HPDE6-E6E7 (cell line): ENCODE results near the gene C19orf38.
"Not testable (repeated sequence)": the region's sequence is repeated elsewhere in the genome, so short reads cannot be mapped to it uniquely, and the experiment has no call there.

Experiments used
- DNase-seq: peaks from one replicate; pipeline ENCODE4 v3.0.0; 2011; ENCODE audit warnings: missing footprints; ENCODE audit errors: extremely low spot score

Gene C19orf38

DNA sequence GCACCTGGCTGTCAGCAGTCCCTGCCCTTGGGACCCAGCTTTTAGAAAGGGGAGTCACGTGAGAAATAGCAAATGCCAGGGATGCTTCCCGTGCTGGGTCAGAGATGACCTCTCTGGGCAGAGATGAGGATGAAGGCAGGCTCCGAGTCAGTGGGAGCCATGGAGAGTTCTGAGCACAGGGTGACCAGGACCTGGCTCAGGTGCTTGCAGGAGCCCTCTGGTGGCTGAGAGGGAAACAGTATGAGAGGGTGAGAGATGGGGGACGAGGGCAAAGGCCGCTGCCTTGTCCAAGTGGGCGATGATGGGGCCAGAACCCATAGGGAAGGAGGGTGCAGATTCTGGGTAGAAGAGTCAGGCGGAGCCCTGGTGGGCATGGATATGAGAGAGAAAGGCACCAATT is 28.0 kb upstream of the C19orf38 start:
- DNase-seq: no peak

- no peak for DNase-seq
Observed at GRCh38 chr19:10823690-10824089, 24.5 kb upstream of the C19orf38 start.

DNA sequence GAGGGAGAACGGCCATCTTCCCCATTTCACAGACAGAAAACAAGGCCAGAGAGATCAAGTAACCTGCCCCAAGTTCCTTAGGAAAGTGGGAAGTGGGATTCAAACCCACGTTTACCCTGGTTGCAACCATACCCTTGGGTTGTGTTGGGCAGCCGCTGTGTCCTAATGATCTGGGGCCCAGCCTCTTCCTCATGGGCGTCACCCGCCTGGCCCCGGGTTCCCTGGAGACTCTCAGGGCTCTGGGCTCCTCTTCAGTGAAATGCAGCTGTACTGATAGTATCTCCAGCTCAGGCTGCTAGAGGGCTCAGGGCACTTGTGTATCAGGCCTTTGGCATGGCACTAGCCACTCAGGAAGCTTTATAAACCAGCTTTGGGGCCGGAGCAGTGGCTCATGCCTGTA is 22.0 kb upstream of the C19orf38 start:
- no peak for DNase-seq

- DNase-seq: no peak
Observed at GRCh38 chr19:10826846-10827245, 21.4 kb upstream of the C19orf38 start.

- DNase-seq: no peak
Observed at GRCh38 chr19:10828981-10829821, 19.0 kb upstream of the C19orf38 start.

GRCh38 chr19:10829967-10830366 is 18.2 kb upstream of the C19orf38 start:
- DNase-seq: no peak

DNA sequence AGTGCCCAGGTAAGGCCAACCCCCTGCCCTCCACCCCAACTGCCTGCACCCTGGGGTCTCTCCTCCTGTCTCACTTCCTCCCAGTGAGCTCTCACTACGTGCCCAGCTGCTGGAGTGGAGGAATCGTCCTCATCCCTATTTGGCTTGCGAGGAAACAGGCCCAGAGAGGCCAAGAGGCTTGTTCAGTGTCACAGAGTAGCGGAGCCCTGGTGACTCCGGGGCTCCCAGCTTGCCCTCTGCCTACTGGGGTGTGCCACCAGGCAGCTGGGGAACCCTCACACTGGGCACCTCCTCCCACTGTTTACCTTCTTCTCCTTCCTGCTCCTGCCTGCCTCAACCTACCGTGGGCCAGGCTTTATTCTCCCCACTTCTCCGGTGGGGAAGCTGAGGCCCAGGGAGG is 17.8 kb upstream of the C19orf38 start:
- DNase-seq: no peak

GRCh38 chr19:10830931-10831779 is 17.1 kb upstream of the C19orf38 start:
- DNase-seq: no peak

DNA sequence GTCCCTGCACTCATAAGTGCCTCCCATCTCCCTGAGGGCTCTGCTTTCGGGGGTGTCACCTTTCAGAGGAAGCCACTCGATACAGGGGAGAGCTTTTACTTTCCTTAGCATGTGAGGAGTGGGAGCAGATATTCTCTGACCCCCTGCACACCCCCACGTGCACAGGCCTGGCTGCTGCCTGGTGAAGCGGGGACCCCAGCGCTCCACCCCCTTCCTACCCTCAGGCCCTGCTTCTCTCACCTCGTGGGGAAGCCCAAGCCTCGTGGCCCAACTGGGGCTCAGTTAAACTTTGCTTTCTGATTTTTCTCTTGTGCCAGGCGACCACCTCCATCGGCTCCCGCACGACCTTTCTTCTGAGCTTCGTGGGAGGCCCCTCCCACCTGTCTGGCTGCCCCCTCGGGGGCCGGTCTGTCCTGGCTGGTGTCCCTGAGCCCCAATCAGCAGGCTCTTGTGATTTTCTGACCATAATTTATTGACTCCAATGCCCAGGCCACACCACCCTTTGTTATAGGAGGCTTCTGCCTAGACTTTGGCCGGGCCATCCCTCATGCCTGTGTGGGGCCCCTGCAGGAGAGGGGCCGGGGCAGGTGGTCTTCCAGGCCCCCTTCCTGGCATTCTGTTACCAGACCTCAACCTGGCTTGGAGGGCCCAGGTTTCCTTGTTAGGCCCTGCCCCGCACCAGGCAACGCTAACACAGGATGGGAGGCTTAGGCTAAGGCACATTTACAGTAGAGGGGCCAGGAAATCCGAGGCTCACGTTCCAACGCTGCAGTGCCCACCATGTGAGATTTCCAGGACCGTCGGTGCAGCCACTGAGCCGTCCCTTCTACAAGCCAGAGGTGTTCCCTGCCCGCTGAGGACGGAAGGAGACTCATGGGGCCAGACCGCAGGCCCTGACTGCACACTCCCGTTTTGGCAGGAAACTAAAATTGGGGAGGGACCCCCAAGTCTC is 16.0 kb upstream of the C19orf38 start:
- no peak for DNase-seq

DNA sequence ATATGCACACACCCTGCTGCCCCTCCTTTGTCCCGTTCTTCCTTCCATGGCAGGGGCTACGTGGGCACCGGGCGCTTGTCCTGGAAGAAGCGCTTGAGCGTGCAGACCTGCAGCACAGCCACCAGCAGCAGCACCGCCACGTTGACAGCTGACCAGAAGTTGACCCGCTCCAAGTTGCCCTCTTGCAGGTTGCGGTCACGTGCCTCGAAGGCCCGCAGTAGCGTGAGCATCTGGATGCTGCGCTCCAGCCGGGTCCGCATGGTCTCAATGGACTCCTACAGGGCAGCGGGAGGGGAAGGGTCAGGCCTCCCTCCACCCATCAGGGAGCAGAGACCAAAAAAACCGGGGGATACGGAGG is 15.3 kb upstream of the C19orf38 start:
- no peak for DNase-seq

DNA sequence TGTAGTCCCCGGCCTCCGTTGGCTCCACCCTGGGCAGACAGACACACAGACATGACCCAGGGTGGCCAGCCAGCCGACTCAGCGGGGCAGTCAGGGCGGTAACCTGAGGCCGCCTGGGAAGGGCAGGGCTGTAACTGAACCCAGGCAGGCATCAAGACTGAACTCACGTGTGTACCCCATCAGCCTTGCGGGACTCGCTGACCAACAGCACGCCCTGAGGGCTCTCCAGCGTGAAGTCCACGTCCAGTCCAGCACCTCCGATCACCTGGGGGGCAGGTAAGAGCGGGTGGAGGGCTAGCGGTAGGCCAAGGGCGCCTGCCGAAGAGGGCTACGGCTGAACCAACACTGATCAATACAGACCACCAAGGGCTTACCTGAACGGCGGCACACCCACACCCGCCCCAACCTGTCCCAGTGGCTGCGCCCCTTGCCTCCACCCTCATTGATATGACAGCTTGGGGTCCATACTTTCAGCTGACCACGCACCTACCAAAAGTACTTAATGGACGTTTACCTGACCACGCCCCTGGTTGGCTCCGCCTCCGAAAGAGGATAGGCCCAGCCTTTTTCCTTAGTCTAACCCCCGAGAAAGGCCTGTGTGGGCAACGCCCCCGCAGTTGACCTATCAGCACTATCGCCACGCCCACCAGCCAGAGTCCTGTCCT is 13.0 kb upstream of the C19orf38 start:
- DNase-seq: peak; percentile 99

- peak; percentile 95 for DNase-seq
Observed at GRCh38 chr19:10835754-10836478, 12.3 kb upstream of the C19orf38 start, which contains the start of gene TMED1. Gene TMED1, minus strand, starts transcription at chr19:10836212. Its CDS starts 21 bp downstream, at chr19:10836191.

DNA sequence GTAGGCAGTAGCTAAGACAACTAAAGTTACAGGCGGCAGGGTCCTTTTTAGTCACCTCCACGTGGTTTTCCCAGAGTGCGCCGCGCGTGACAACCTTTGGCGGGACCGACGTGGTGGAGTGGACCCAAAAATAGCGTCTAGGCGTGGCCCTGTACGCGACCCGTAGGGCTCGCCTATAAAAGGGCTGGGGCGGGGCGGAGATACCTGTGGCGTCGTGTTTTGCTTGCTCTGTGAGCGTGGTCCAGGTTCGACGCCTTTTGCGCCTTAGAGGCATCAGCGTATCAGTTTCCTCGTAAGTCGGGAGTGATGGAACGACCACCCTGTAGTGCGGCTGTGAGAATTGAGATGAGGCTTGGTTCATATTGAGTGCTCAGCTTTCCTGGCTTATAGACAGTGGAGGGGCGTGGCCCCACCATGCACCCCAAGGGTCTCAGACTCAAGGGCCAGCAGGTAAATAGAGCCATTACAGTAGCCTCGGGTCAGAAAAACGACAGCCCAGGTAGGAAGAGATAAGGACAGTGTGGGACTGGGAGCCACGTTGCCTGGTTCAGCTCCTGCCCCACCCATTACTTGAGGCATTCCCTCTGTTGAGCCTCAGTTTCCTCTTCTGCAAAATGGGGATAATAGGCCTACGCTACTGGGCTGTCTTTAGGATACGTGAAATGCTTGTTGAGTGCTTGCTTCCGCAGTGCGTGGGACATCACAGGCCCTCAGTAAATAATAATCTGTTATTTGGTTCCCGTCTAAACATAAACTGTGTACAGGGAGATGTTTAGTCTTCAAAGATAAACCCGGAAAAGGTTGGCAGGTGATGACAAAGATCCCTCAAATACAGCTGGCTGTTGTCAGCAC is 11.5 kb upstream of the C19orf38 start:
- DNase-seq: peak; percentile 78

GRCh38 chr19:10837649-10838048 is 10.6 kb upstream of the C19orf38 start:
- DNase-seq: not testable (repeated sequence)

GRCh38 chr19:10838377-10838776 is 9.8 kb upstream of the C19orf38 start:
- DNase-seq: no peak

DNA sequence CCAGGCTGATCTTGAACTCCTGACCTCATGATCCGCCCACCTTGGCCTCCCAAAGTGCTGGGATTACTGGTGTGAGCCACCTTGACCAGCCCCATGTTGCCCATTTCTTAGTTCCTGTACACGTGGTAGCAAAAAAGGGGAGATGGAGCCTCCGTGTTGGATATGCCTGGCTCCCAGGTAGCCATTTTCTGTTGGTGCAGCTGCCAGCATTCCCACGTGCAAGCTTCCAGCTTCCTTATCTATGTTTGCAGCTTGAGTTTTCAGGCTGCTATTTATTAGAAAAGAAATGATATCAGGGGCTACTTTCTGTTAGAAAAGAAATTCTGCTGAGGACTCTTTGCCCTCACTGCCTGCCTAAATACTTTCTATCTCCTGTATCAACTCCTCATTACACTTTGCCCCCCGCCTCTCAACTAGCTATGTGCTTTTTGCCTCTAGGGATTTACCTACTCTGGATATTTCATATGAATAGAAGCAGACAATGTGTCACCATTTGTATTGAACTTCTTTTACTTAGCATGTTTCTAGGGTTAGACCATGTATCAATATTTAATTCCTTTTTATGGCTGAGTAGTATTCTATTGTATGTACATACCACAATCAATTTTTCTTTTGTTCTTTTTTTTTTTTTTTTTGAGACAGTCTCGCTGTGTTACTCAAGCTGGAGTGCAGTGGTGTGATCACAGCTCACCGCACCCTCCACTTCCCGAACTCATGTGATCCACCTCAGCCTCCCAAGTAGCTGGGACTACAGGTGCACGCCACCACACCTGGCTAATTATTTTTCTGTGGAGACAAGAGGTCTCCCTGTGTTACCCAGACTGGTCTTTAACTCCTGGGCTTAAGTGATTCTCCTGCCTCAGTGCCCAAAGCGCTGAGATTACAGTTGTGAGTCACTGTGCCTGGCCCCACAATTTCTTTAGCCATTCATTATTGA is 8.8 kb upstream of the C19orf38 start:
- no peak for DNase-seq

- no peak for DNase-seq
Observed at GRCh38 chr19:10842788-10843187, 5.4 kb upstream of the C19orf38 start.

GRCh38 chr19:10846500-10847202 is 1.6 kb upstream of the C19orf38 start:
- no peak for DNase-seq
